Inflammatory macrophage (primary cell): ENCODE measurements around the gene NUB1.

Source experiments
- DNase-seq, 2 donors: peaks; one replicate each; pipeline ENCODE4 v3.0.0-alpha.2; 2020 to 2022

NUB1 gene

DNA sequence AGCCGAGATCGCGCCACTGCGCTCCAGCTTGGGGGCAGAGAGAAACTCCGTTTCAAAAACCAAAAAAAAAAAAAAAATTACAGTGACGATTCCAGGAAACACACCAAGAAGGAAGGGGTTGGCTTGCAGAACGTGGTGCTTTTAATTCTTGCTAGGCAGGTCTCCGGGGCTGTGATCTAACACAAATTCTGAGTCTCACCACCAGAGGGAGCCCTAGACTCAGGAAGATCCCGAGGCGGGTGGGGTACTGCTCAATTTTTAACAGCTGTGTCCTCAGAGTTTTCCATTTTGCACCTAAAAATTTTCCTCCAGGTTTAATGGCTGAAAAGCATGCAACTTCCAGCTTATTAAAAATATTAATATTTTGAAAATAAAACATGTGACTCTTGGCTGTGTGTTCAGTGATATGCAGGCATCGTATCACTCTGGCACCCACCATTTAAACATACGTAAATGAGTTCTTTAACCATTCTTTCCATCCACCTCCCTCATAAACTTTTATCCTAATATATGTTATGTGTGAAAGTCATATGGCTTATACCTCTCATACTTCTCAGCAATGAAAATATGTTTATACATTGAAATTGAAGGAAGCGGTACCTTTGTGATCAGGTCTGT is 26.5 kb upstream of the NUB1 start:
- peak; percentile 82 to 84 for DNase-seq

DNA sequence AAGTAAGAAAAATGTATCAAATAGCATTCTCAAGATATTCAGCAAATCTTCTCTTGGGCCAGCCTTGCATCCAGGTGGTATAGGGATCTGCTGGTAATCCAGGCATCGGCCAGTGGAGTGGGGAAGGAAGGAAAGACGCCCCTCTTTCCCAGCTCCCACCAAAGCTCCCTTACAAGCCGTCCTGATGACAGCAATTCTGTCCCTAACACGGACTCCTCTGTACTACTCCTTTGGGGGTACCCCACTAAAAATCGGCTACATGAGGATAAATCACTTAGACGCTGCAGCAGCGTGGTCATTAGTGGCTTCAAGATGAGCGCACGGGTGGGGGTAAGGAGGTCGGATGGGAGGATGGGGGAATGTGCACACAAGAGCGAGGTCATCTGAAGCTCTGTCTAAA is 24.7 kb upstream of the NUB1 start:
- DNase-seq = no peak

DNA sequence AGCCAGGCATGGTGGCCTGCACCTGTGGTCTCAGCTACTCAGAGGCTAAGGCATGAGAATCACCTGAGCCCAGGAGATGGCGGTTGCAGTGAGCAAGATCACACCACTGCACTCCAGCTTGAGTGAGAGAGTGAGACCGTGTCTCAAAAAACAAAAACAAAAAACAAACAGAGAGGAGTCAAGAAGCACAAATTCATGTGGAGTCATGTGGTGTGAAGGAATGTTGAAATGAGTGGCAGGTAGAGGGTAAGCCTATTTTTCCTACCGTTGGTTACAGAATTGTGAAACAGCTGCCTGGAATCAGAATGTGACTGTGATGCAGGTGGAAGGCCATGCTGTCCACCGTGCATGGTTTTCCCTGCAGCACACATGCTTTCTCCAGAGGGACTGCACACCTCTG is 23.7 kb upstream of the NUB1 start:
- no peak for DNase-seq

DNA sequence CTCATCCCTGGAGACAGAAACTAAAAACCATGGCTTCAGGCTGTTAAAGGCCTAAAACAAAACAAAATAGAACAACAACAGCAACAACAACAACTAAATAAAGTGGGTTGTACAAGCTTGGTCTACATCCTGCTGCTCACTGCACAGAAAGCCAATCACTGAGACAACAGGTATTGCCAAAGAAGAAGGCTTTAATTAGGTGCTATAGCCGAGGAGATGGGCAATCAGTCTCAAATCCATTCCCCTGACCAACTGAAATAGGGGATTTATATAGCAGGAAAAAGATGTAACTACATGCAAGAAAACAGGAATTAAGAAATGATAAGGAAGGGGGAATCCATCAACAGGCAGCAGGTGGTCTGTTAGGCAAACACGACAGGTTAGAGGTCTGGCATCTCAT is 22.4 kb upstream of the NUB1 start:
- no peak for DNase-seq

DNA sequence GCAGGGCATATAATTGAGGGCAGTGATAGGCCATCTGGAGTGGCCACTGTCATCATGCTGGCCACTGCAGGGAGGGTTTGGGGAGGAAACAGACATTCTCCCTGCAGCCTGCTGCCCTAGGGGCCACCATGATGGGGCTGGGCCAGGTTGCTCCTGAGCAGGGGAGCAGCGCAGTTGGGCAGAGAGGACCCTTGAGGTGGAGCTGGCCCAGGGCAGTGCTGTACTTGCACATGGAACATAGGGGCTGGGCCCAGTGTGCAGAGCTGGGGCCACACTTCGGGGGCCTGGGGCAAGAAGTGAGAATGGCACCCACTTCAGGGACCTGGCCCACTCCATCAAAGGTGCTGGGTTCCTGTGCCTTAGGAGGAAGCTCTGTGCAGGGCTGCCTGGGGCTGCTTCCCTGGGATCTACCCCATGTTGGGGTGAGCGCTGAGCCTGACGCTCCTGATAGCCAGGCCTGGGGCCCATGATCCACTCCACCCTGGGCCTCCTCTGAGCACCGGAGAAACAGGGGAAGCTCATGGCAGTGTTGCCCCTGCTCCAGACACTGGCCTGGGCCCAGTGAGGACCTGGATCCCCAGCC is 21.3 kb upstream of the NUB1 start:
- no peak for DNase-seq

DNA sequence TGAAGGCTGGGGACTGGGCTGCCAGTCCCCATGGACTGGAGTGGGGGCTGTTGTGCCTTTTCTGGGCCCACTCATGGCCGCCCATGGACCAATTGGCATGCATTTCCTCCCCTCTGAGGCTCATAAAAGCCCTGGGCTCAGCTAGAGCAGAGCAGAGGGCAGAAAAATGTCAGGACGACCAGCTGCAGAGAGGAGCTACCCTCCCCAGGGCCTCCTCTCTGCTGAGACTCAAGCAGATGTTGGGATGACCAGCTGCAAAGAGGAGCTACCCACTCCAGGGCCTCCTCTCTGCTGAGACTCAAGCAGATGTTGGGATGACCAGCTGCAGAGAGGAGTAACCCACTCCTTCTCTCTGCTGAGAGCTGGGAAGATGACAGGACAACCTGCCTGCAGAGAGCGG is 20.3 kb upstream of the NUB1 start:
- no peak for DNase-seq

DNA sequence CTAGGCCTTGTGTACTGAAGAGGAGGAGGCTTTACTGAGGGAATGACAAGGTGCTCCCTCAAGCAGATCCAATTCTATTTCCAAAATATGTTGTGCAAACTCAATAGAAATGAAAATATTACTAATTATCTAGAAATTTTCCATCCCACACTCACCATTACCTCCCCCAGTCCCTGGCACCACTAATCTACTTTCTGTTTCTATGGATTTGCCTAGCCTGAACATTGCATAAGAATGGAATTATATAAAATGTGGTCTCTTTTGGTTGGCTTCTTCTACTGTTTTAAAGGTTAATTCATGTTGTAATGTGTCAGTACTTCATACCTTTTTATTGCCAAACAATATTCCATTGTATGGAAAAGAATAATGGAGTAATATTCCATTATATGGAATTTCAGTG is 18.7 kb upstream of the NUB1 start:
- DNase-seq = no peak

DNA sequence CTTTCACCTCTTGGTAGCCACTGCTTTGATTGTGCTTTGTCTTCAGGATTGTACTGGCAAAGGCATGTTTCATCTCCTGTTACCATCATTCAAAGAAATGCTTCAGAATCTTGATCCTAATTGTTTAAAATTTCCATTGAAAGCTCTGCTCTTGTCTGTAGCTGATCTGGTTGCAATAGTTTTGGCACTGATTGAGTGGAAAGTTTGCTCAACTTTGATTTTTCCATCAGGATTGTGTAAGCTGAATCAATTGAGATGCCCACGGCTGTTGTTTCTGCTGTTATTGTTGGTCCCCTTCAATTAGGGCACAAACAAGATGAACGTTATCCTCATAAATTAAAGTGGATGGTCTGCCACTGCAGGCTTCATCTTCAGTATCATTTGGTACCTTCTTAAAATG is 14.6 kb upstream of the NUB1 start:
- DNase-seq = no peak

DNA sequence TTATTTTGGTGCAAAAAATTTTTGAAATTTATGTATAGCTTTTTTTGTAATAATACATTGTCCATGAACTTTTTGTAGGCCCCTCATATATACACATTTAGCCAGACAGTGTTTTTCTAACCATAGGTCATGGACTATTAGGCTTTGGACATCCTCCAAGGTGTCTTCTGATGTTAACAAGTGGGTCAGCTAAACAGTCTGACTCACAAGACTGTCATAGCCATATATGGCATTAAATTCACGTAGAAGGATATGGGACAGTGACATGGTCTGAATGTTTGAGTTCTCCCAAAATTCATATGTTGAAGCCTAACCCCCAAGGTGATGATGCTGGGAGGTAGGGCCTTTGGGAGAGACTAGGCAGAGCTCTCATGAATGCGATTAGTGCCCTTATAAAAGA is 14.0 kb upstream of the NUB1 start:
- DNase-seq = no peak

DNA sequence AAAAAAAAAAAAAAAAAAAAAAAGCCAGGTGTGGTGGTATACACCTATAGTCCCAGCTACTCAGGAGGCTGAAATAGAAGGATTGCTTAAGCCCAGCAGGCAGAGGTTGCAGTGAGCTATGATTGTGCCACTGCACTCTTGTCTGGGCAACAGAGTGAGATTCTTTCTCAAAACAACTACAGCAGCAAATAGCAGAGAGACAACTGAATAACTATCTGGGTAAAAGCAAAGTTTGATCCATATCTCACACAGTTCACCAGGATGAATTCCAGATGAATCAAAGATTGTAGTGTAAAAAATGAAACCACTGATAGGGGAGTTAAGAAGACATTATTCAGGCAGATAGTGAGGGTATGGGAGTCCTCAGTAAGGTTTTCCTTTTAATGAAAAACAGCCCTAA is 11.4 kb upstream of the NUB1 start:
- DNase-seq = no peak

DNA sequence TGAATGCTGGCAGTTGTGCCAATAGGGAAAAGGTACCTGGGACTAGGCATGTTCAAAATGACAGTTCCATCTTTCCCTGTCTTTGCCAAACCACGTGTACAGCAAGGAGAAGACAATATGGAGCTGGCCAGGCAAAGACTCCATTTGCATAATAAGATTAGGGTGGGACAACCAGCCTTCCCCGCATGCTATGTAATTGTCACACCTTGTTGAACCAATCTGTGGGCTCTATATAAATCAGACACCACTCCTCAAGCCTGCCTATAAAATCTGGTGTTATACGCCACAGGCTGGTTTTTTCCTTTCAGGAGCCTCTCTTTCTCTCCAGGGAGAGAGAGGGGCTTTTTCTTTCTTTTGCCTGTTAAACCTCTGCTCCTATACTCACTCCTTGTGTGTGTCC is 11.0 kb upstream of the NUB1 start:
- DNase-seq = no peak

DNA sequence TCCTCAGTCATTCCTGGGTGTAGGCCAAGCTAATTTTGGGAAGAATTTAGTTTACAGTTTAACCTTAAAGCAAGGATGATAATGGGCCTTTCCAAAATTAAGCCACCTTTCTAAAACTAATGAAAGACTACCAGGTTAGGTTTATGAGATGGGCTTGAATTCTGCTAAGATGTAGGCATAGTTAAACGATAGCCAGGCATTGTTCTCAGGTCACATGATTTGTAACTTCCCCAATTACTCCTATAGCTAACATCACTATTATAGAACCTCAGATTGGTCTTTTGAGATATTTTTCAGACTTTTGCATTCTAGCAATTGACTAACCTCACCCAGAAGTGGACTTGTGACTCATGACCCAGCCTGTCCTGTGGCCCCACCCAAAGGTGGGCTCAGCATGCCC is 7.0 kb upstream of the NUB1 start:
- DNase-seq = no peak

DNA sequence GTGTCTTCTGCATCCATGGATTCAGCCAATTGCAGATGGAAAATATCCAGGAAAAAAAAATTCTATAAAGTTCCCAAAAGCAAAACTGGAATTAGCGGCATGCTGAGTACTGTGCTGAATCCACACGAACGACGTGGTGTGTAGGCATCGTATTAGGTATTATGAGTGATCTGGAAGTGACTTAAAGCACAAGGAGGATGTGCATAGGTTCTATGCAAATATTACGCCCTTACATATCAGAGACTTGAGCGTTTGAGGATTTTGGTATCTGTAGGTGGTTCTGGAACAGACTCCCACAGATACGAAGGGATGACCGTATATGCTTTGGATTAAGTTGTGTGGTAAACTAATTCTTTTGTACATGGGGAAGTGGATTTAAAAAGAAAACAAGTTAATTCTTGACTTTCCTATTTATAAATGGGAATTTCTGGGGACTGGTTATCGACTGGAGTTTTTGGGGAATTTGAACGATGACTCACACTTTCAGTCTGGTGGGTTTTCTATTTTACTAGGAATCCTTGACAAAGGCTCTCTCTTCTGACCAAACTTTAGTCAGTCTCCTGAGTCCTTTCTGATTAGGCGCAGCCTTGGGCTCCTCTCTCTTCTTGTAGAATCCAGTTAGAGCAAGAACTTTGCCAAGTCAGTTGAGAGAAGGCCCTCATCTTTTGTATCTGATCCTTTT is 5.4 kb upstream of the NUB1 start:
- DNase-seq = no peak

DNA sequence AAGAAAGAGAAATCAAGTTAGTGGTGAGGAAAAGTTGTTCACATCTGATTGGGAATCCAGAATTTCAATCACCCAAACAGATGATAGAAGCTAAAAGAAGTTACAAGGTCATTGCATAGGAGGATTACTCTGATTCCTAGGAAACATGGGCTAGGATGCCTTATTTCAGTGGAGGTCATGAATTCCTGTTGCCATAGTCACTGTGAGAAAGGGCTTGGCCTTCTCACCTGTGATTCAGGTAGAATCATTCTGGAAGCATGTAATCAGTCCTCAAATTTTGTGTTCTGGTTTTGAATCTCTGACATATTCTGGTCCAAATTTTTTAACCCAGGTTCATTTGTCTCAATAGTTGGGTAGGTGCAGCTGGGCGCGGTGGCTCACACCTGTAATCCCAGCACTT is 4.3 kb upstream of the NUB1 start:
- no peak for DNase-seq

DNA sequence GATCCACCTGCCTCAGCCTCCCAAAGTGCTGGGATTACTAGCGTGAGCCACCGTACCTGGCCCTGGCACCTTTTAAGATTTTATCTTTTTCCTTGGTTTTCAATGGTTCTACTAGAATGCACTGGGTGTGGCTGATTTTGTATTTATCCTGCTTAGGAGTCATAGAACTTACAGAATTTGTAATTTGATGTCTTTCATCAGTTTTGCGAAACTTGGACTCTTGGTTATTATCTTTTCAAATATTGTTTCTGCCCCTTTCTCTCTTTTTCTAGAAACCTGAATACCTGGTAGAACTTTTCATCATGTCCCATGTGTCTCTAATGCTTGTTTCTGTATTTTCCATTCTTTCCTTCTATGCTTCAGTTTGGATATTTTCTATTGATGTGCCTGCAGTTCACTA is 2.8 kb upstream of the NUB1 start:
- DNase-seq = no peak

DNA sequence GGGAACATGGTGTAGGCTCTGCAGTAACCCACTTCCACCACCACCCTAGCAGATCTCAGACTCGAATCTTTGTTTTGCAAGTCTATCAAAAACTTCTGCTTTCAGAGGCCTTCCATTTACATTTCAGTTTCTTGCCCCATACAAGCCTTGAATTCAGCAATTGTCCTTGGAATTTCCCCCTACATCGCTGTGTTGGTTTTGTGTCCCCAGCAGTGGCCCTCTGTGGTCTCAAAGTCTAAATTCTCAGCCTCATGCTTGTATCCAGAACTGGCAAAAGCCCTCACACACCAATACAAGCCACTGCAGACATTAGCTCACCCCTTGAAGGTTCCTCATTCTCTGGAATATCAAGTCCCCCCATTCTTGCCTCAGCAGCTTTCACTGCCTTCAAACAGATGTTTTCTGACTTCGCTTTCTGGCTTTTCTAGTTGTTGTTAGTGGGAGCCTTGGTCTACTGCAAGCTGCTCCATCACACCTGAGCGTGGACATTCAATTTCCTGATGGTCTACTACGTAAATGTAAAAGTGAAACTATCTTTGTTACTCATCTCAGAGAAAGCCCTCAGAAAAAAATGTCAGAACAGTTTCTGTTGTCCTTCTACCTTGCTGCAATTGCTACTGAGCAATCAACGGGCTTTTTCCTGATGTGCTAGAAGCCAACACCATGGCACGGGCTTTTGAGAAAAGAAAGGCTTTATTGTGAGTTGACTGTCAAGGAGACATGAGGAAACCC is 1.8 kb upstream of the NUB1 start:
- DNase-seq = peak; percentile 82 to 89

DNA sequence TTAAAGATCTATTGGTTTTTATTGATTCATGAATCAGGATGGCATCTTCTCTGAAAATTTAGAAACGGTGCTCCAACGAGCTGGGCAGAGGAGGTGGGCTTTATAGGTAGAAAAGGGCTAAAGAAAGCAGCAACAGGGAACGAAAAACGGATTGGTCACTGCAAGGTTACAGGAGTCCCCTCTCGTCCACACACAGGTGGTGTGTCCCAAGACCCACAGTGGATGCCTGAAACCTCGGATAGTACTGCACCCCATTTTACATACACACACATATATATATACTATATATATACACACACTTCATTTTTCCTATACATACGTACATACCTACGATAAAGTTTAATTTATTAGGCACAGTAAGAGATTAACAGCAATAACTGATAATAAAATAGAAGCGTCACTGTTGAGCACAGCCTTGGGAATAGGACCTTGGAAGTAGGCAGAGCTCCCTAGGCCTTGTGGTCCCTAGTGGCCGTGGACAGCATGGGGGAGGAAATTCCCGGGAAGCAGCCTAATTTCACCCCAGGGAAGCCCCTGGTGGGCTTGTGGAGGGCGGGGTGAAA is 737 bp upstream of the NUB1 start:
- DNase-seq = no peak

DNA sequence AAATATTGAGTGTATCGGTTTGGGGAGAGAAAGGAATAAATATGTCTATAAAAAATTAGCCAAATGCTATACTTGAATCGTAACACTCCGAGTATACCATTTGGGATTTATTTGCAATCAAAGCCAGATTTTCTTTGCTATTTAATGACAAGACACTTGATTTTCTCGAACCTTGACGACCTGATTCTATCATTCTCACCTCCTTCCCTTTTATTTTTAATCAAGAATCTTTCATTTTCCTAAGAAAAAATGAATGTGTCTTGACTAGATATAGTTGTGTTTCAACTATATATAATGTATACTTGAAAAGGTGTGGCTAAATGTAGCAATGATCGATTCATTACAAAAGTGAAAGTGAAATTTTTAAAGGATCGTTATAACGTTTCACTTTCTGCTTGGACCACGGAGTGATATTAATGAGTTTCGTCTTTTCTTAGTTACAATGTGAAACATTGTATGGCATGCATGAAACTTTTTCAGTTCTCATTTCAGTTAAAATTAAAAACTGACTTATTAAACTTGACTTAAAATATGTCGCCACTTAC is 562 bp downstream of the NUB1 start:
- peak in 1 of 2 donors; percentile 37 for DNase-seq

DNA sequence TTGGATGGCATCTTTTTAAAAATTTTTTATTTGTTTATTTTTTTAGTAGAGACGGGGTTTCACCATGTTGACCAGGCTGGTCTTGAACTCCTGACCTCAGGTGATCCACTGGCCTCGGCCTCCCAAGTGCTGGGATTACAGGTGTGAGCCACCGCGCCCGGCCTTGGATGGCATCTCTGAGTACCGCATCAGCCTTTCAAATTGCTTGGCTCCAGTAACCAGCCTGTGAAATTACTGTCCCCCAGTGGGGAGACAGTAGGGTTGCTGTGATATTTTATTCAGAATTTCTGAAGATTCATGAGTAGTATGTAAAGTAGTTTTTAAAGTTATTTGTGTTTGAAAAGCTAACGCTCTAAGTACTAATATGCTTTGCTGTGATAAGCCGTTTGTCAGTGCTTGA is 1.2 kb downstream of the NUB1 start:
- DNase-seq = no peak

DNA sequence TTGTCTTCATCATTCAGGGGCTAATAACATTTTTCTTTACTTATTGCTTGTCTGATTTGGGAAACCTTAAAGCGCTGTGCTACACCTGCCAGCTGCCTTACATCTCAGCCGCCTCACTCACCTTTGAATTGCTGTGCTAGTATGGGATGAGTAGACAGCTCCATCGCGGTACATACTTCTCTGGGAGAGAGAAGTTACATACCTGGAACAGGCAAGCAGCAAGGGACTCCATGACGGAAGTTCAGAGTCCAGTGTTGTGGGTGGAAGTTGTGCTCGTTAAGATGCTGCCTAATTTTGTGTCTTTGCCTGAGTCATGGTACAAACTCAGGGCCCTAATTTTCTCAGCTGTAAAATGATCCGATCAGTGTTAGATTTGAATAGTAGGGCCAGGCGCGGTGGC is 1.9 kb downstream of the NUB1 start:
- no peak for DNase-seq

DNA sequence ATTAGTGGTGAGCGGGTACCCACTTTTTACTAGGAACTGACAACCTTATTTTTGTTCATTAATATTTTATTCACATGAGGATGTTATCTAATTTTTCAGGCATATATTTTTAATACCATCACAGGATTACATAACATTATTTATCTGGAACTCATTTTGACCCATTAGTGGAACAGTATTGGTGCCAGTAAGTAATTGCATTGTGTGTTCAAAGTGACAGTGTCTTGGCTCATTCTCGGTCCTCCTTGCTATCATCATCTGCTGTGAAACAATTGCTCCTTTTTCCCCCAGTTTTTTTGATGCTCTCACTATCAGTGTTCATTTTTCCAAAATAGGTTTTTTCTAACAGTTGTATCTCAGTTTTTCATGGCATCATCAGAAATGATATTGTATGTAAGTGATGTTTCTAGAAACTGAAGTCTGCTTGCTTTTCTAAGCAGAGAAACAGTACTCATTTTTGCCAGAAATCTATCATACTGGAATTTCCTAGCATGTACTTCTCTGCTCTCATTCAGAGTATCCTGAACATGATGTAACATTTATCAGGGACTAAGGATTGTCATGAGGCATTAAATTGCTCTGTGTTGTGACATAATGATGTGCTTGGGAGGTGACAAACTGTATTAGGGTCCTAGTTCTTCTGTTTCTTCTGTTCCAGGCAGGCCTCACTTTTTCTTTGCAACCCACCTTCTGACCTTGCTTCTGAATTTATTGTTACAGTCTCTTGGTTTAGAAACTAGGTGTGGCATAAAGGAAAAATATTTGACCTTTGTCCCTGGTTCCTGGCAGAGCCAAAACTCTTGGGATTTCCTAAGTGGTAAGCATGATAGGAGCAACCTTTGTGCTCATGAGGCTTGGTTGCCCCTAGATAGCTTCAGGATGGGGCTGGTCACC is 4.2 kb downstream of the NUB1 start:
- DNase-seq = no peak

DNA sequence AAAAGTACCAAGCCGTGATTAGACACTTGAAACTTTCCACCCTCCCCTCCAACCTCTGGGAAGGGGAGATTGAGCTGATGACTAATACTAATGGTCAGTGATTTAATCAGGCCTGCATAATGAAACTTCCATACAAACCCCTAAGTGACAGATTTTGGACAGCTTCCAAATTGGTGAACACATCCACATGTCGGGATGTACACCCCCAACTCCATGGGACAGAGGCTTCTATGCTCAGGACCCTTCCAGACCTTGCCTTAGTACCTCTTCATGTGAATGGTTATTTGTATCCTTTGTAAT is 4.8 kb downstream of the NUB1 start:
- DNase-seq = no peak
